GM12878 (cell line): ENCODE data around the gene PHAF1. TPM values are rescaled to one million over a fixed set of nuclear protein-coding genes. Genes with fewer than 3 reads are reported as not detected.
A peak's percentile ranks its signal among the peaks of the same experiment; 100 is the strongest.

ENCODE experiments used
- ATAC-seq: fragments of 200-7000 bp; cut with Tn5 transposase; 3 replicates; pipeline ENCODE4 v1.9.1; 2020; ENCODE audit warnings: mild to moderate bottlenecking, moderate library complexity
- BruUV-seq: library from RNA; stranded (reverse); fragments of 400-500 nt; replicated peaks from 2 replicates; lab custom pipeline; 2021; lab: Mats Ljungman, UMichigan
- CTCF ChIA-PET: fragments of 300-600 bp; sonication (Branson Sonifier 250); formaldehyde crosslinking; extraction: SDS; loops from one replicate; lab custom pipeline; 2021; ENCODE audit warnings: inconsistent platforms; lab: Yijun Ruan, JAX
- POLR2A ChIA-PET: fragments of 350-600 bp; formaldehyde crosslinking; extraction: SDS; loops from one replicate; lab custom pipeline; 2021; ENCODE audit warnings: inconsistent platforms; lab: Charles Lee
- RAD21 ChIA-PET: fragments of 300-600 bp; sonication (Branson Sonifier 250); formaldehyde crosslinking; loops from one replicate; lab custom pipeline; 2023; ENCODE audit warnings: antibody characterized with exemption; ENCODE audit not compliant: unreplicated experiment; lab: Charles Lee
- SMC1A ChIA-PET: fragments of 300-600 bp; sonication (Branson Sonifier 250); formaldehyde crosslinking; loops from one replicate; lab custom pipeline; 2023; ENCODE audit not compliant: unreplicated experiment, uncharacterized antibody; lab: Charles Lee
- DNase-seq: peaks from one replicate; pipeline ENCODE4 v3.0.0-alpha.2; 2011; ENCODE audit warnings: low read depth, low spot score
- FAIRE-seq: peaks from 3 replicates; lab custom pipeline; 2011; peaks lifted over from hg19 to GRCh38; lab: Jason Lieb, UNC
- H2AFZ ChIP-seq: 2 replicates; pipeline ENCODE4 v1.6.0; 2011; ENCODE audit warnings: low read depth, low read length, control low read depth; ENCODE audit not compliant: control insufficient read depth
- H3K27ac ChIP-seq: 2 replicates; pipeline ENCODE4 v1.5.1; 2011; ENCODE audit warnings: control low read depth; ENCODE audit not compliant: control insufficient read depth, insufficient read depth
- H3K27me3 ChIP-seq, 2 experiments: replicated peaks in 1 of 2; 2 replicates each; pipeline versions ENCODE4 v1.6.0 to v1.6.1; 2011; ENCODE audit warnings: low read length in 1 of 2; ENCODE audit not compliant: control insufficient read depth in 2 of 2, insufficient read depth in 2 of 2
- H3K36me3 ChIP-seq, 2 experiments: 2 replicates each; pipeline ENCODE4 v1.5.1; 2011; ENCODE audit warnings: low read length in 1 of 2; ENCODE audit not compliant: control insufficient read depth in 2 of 2, insufficient read depth in 2 of 2
- H3K4me1 ChIP-seq: 2 replicates; pipeline ENCODE4 v1.6.1; 2011; ENCODE audit warnings: mild to moderate bottlenecking, low read length, moderate library complexity, mixed read lengths; ENCODE audit not compliant: control insufficient read depth, insufficient read depth
- H3K4me2 ChIP-seq: 2 replicates; pipeline ENCODE4 v1.6.0; 2011; ENCODE audit warnings: control low read depth; ENCODE audit not compliant: control insufficient read depth, insufficient read depth
- H3K4me3 ChIP-seq: fragments of 200-600 bp; sonication (generic); 2 replicates; pipeline ENCODE4 v1.5.1; 2016
- H3K79me2 ChIP-seq: 2 replicates; pipeline ENCODE4 v1.6.0; 2011; ENCODE audit warnings: low read length; ENCODE audit not compliant: control insufficient read depth, insufficient read depth
- H3K9ac ChIP-seq: 2 replicates; pipeline ENCODE4 v1.8.0; 2011; ENCODE audit warnings: low read length, control low read depth, mixed read lengths; ENCODE audit not compliant: control insufficient read depth, insufficient read depth
- H3K9me3 ChIP-seq: replicated peaks from 3 replicates; pipeline ENCODE4 v1.5.1; 2011; ENCODE audit warnings: mild to moderate bottlenecking, low read length; ENCODE audit not compliant: control insufficient read depth, insufficient read depth
- H4K20me1 ChIP-seq: 2 replicates; pipeline ENCODE4 v1.6.0; 2011; ENCODE audit not compliant: control insufficient read depth, insufficient read depth
- BCL11A ChIP-seq: IDR thresholded peaks from 2 replicates; pipeline ENCODE4 v1.6.1; 2011; ENCODE audit warnings: low read depth, low read length
- BCLAF1 ChIP-seq: fragments of 450-650 bp; IDR thresholded peaks from 2 replicates; pipeline ENCODE4 v1.6.1; 2017; ENCODE audit warnings: antibody characterized with exemption, mild to moderate bottlenecking, moderate library complexity
- CBX5 ChIP-seq: sonication (generic); IDR thresholded peaks from 2 replicates; pipeline ENCODE4 v1.6.1; 2016; ENCODE audit warnings: low read depth, moderate library complexity, mild to moderate bottlenecking, inconsistent platforms
- MLLT1 ChIP-seq: fragments of 450-650 bp; IDR thresholded peaks from 2 replicates; pipeline ENCODE4 v1.6.1; 2016; ENCODE audit warnings: mild to moderate bottlenecking
- POLR2A ChIP-seq: IDR thresholded peaks from 2 replicates; pipeline ENCODE4 v1.6.1; 2011; ENCODE audit warnings: low read depth, mild to moderate bottlenecking, low read length
- POLR2AphosphoS5 ChIP-seq: IDR thresholded peaks from 2 replicates; pipeline ENCODE4 v1.6.1; 2011; ENCODE audit warnings: mild to moderate bottlenecking, low read length, inconsistent platforms
- SMARCA5 ChIP-seq: fragments of 450-650 bp; IDR thresholded peaks from 2 replicates; pipeline ENCODE4 v1.6.1; 2017; ENCODE audit warnings: mild to moderate bottlenecking
- SP1 ChIP-seq: IDR thresholded peaks from one replicate; pipeline ENCODE4 v1.6.1; 2011; ENCODE audit warnings: low read depth, low read length
- WGBS: methylation state at CpG from one replicate; pipeline ENCODE4 v1.1.6; 2016; ENCODE audit warnings: low lambda C conversion rate; ENCODE audit not compliant: insufficient replicate concordance, insufficient coverage; ENCODE audit errors: missing lambda C conversion rate; 5-methylcytosine and 5-hydroxymethylcytosine counted together
- in situ Hi-C: fragments of 300-500 bp; cut with MboI; formaldehyde crosslinking; loops from 9 replicates; pipeline ENCODE4 v1.14.3; 2018; ENCODE audit warnings: mixed read lengths
- intact Hi-C: fragments of 100-400 bp; cut with micrococcal nuclease; formaldehyde crosslinking; loops from one replicate; pipeline ENCODE4 v1.14.2; 2022; ENCODE audit not compliant: unreplicated experiment
- polyA plus RNA-seq, 11 experiments: library from polyadenylated mRNA; depleted of rRNA in 4 of 11; unstranded in 6 of 11; stranded (reverse) in 5 of 11; fragments of >200 nt; fragmentation: Nextera tagmentation in 4 of 11; fragmentation: Illumina TruSeq in 1 of 11; extraction: Ambion mirVana in 4 of 11; extraction: Trizol in 1 of 11; gene quantifications; 1 replicate in 1 of 11; 2 replicates in 10 of 11; pipeline versions ENCODE4 v1.2.1 to v1.2.3, GENCODE V29; 2011 to 2016; ENCODE audit warnings: inconsistent platforms in 2 of 11, missing spikeins in 2 of 11, low read depth in 1 of 11
- total RNA-seq, 4 experiments: library from RNA; depleted of rRNA in 3 of 4; stranded (reverse); fragments of >200 nt in 3 of 4; fragmentation: Illumina TruSeq in 1 of 4; extraction: Trizol in 1 of 4; gene quantifications; 2 replicates each; pipeline versions ENCODE4 v1.2.1 to v1.2.3, GENCODE V29; 2013 to 2021

PHAF1 gene
- total and polyA plus RNA-seq, 10 of the 15 experiments (the other 5 are each of a cell fraction or from before 2014, with no cell fraction given) = 4.5 to 20.9 (median 14.9) TPM

- Histone ChIP-seq H3K9ac (no peak overlapping the region), H3K4me1 (no peaks in the 10 kb centered on the region; the same call in 1 of the 2 replicates), H3K4me2 (no peak overlapping the region), H2AFZ (no peak overlapping the region), H3K4me3 (no peak overlapping the region), H3K79me2 (no peaks in the 10 kb centered on the region), H3K27me3 (no peaks in the 10 kb centered on the region), H3K9me3 (no peaks in the 10 kb centered on the region), H3K27ac (no peak overlapping the region), H3K36me3 (peaks cover 19 to 21% of the 10 kb centered on the region in 2 experiments; a peak in 3 of 4 replicates), H4K20me1 (no peaks in the 10 kb centered on the region)
- intact Hi-C loops (no loop called here), in situ Hi-C loops (no loop called here)
- ChIA-PET SMC1A (no interaction called here), POLR2A (no interaction called here), CTCF (no interaction called here), RAD21 (no interaction called here)
- FAIRE-seq (no peak), DNase-seq (no peak), ATAC-seq (no peak)
- WGBS = 98% methylated on average over 11 of the region's 11 CpGs
- TF ChIP-seq POLR2AphosphoS5 (no peak), SP1 (no peak), BCL11A (no peak), SMARCA5 (no peak), CBX5 (no peak)
- BruUV-seq = no TSS peak
These were observed 39.0 kb downstream of the PHAF1 start for GRCh38 chr16:67148656-67149275.

- Histone ChIP-seq H3K27ac (no peak overlapping the region), H3K79me2 (no peaks in the 10 kb centered on the region), H3K4me1 (no peaks in the 10 kb centered on the region; the same call in 1 of the 2 replicates), H3K4me2 (peak overlapping the region; percentile 86; the same call in 1 of the 2 replicates), H3K9me3 (no peaks in the 10 kb centered on the region), H4K20me1 (no peaks in the 10 kb centered on the region), H3K9ac (no peak overlapping the region), H3K4me3 (no peak overlapping the region), H3K27me3 (no peaks in the 10 kb centered on the region), H3K36me3 (peaks cover 19 to 21% of the 10 kb centered on the region in 2 experiments; a peak in 3 of 4 replicates), H2AFZ (no peak overlapping the region)
- DNase-seq (no peak), FAIRE-seq (no peak), ATAC-seq (no peak)
- ChIA-PET RAD21 (no interaction called here), POLR2A (no interaction called here), SMC1A (no interaction called here), CTCF (no interaction called here)
- in situ Hi-C loops = loop anchor here (5.0 to 10.0 kb wide), 2 partner anchors 132 to 175 kb away; no protein-coding TSS in a partner anchor
- 96% methylated on average over 73 of the region's 77 CpGs for WGBS
- BruUV-seq = no TSS peak
- TF ChIP-seq MLLT1 (no peak), SP1 (no peak), POLR2A (peak; percentile 30; the same call in 1 of the 2 replicates), BCLAF1 (no peak)
- intact Hi-C loops = loop anchor here (2.0 kb wide), 1 partner anchor 131 kb away; no protein-coding TSS in a partner anchor
These were observed 39.7 kb downstream of the PHAF1 start for GRCh38 chr16:67149276-67150046.
